Hematopoietic multipotent progenitor cell (in vitro differentiated cells): Measurements from ENCODE around the gene IL15RA. TPM values are rescaled to one million over a fixed set of nuclear protein-coding genes. Genes with fewer than 3 reads are reported as not detected.
"Not testable (repeated sequence)": the region's sequence is repeated elsewhere in the genome, so short reads cannot be mapped to it uniquely, and the experiment has no call there.

ENCODE experiments used
- DNase-seq, 3 donors: peaks; one replicate each; pipeline ENCODE4 v3.0.0-alpha.2; 2011 to 2015; ENCODE audit warnings: low read depth in 2 of 3, low spot score in 2 of 3
- total RNA-seq: library from RNA; depleted of rRNA; stranded (reverse); fragments of >200 nt; gene quantifications from one replicate; pipeline ENCODE4 v1.2.3, GENCODE V29; 2012

Gene IL15RA
- total RNA-seq, 1 donor, result 12.4 TPM

DNA sequence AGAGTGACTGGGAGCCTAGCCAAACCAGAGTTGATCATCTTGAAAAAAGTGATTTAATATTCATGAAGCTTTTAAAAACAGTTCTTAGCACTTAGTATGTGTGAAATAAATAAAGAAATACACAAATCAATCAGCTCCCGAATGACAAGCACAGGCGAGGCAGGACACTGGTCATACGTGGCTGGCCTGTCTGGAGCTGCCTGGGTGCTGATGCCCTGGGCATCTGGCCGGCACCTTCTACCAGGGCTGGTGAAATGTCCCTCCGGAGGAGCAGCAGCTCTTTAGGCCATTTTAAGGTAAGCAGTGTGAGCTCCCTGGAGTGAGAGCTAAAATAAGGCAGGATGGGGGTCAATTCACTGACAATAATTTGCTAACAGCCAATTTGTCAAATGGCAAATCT, 23.7 kb downstream of the IL15RA start:
- DNase-seq, result no peak

DNA sequence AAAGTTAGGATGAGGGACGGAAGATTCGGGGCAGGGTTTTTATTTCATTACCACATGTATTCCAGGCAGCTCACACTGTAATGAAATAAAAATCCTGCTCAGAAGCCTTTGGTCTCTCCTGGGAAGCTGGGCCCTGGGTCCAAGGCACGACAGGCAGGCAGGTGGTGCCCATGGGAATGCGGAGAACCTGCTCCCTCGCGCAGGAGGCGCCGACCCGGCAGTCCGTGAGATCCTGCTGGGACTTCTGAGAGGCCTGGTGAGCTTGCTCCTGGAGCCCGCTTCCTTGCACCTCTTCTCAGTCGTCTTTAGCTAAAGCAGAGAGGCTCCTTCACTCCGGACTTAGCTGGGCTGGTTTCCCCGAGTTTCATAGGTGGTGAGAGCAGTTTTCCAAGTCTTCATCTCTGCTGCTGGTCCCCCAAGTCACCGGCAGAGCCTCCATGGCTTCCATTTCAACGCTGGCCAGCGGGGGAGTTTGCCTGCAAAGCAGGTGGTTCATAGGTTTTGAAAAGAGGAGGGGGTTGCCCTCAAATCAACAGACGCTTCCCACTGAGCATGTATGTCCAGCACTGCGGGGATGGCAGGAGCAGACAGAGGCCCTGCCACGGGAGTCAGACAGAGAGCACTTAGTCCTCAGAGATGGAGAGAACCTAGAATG, 24.5 kb downstream of the IL15RA start:
- DNase-seq, result no peak

DNA sequence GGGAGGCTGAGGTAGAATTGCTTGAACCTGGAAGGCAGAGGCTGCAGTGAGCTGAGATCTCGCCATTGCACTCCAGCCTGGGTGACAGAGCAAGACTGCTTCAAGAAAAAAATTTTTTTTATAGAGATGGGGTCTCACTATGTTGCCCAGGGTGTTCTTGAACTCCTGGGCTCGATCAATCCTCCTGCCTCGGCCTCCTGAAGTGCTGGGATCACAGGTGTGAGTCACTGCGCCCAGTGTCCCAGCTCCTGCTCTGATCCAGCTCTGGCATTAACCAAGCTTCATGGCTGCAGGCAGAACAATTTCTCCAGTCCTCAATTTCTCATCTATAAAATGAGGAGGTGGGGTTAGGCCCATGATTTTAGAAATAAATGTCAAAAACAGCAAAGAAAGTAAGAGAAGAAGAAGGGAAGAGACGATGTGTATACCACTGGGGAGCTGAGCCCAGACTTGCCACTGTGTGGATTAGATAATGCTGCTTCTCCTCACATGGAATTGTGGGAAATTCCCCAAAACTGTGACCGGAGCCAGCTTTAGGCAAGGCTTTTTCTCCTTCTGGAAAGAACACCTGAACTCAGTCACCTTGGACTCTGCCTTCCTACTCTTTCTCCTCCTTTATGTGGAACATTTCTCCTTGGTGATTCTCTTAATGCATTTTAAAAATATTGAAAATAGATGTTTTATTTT, 25.5 kb downstream of the IL15RA start:
- no peak for DNase-seq

DNA sequence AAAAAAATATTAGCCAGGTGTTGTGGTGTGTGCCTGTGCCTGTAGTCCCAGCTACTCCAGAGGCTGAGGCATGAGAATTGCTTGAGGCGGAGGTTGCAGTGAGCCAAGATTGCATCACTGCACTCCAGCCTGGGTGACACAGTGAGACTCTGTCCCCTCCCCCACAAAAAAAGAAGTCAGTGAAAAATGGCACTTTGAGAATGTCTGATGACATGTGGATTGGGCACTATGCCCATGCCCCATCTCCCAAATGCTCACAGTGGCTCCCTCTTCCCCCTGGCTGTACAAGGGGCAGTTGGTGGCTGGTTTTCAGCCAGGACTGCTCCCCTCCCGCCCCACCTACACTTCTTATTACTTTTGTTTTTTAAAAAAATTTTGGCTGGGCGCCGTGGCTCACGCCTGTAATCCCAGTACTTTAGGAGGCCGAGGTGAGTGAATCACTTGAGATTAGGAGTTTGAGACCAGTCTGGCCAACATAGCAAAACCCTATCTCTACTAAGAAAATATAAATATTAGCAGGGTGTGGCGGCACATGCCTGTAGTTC, 26.1 kb downstream of the IL15RA start:
- no peak for DNase-seq

DNA sequence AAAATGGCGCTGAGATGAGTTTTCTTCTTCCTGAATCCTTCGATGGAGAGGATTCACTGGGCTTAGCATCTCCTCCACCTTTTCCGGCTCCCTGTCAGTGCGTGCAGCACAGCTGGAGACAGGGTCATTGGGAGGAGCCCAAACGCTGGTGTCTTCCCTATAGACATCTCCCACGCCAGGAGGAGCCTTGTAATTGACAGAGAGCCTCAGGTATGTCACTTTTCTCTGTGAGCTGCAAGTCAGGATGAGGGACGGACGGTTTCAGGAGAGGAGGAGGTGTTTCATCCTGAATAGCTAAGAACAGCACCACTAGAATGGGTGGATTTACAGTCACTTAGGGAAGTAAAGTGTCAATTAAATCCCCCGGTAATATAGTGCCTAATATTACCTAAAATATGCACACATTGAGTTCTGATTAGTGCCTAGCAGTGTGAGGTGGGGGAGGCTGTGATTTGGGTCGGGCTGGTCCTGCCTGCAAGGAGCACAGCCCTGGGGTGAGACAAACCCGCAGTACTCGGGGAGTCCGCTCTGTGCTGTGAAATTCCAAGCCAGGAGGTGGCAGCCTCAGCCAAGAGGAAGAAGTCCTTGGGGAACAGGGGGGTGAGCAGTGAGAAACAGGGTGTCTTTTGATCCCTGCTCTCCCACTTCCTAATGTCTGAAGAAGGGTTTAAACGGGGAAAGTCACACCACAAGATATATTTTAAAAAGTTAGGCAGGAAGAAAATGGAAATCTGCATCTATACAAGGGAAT, 28.2 kb downstream of the IL15RA start:
- peak in 2 of 3 donors; percentile 23 to 37 for DNase-seq

GRCh38 chr10:5948208-5948585, 29.1 kb downstream of the IL15RA start:
- no peak for DNase-seq

DNA sequence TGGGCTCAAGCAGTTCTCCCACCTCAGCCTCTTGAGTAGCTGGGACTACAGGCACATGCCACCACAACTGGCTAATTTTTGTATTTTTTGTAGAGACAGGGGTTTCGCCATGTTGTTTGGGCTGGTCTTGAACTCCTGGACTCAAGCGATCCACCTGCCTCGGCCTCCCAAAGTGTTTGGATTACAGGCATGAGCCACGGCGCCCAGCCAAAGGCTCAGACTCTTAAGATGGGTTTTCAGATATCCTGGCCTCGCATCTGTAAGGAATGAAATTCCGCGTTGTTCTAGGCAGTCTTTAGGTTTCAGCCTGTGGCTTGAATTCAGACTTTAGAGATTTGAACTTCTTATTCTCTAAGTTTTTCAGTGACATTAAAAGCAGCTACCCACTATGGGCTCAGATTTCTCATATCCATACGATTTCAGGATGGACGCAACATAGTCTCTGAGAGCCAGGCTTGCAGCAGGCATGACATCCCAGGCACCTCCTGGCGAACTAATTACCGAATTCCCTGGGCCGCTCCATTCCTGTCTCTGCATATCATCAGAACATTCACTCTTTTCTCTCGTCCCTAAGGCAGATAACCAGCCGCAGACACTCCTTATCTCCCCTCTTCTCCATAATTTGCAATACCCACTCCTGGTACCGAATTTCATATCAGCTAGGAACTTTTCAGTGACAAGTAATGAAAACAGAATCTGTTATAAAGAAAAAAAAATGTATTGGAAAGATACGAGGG, 29.7 kb downstream of the IL15RA start:
- no peak for DNase-seq

DNA sequence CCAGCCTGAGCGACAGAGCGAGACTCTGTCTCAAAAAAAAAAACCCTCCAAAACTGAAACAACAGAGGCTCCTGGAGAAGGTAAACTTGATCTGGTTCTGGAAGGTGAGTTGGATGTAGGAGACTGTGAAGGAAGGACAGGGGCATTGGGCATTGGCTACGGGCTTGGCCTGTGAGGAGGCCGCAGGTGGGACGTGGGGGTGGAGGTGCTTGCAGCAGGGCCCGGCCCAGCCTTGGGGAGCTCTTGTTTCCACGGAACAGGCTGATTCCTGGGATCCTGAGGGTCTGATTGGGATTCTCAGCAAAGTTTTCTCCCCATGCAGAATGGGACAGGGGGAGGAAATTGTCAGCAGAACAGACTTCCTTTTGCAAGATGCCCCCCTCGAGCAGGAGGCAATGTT, 30.6 kb downstream of the IL15RA start:
- no peak for DNase-seq

- not testable (repeated sequence) for DNase-seq
Measured at GRCh38 chr10:5946419-5946775, 30.9 kb downstream of the IL15RA start.

GRCh38 chr10:5945561-5946418, 31.6 kb downstream of the IL15RA start:
- peak in 2 of 3 donors; percentile 18 to 58 for DNase-seq

DNA sequence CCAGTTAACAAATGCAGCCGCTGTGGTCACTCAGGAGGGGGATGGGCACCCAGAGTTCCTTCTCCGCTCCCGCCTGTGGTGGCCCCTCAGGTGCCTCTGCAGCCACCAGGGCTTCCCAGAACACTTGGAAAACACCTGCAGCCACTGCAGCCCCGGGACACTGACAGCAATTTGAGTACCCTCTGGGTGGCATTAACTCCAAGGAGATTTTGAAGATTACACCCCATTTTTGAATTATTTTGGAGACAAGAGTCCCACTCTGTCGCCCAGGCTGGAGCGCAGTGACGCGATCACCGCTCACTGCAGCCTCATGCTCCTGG, 32.2 kb downstream of the IL15RA start:
- no peak for DNase-seq

GRCh38 chr10:5944389-5945189, 32.8 kb downstream of the IL15RA start:
- no peak for DNase-seq

- DNase-seq, result no peak
Measured at GRCh38 chr10:5943536-5943935, 33.8 kb downstream of the IL15RA start.

DNA sequence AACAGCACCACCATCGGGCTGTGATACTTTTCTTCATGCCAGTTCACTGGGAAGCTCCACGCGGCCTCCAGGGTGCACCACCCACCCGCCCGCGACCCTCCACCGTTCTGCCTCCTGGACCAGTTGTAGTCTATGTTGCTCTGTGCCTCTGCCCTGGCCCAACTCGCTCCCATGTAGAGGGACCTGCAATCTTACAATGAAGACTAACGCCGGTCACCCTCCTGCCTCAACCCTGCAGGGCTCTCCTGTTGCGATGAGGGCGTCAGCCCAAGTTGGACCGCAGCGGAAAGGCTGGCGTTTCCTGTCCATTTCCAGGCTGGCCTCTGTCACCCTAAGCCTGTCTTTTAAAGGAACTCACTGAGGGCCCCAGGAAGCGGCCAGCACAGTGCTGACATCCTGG, 34.9 kb downstream of the IL15RA start:
- peak in 1 of 3 donors; percentile 4 for DNase-seq

DNA sequence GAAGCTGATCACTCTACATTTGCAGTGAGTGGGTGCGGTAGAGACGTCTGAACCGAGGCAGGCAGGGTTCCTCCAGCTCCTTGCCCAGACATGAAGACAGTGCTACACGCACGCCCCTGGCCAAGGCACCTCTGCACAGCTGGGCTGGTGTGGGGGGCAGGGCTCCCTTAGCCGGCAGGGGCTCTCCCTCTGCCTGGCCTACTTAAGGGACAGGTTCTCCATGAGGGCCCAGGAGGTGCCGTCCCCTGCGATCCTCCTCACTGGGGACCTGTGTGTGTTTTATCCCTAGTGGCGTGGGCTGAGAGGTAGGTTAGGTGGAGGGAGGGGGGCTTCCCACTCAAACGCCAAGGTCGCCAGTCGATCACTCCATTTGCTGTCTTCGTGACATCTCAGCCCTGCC, 35.3 kb downstream of the IL15RA start:
- no peak for DNase-seq

GRCh38 chr10:5941579-5941978, 35.8 kb downstream of the IL15RA start:
- DNase-seq, result no peak

GRCh38 chr10:5940807-5941218, 36.5 kb downstream of the IL15RA start:
- no peak for DNase-seq

DNA sequence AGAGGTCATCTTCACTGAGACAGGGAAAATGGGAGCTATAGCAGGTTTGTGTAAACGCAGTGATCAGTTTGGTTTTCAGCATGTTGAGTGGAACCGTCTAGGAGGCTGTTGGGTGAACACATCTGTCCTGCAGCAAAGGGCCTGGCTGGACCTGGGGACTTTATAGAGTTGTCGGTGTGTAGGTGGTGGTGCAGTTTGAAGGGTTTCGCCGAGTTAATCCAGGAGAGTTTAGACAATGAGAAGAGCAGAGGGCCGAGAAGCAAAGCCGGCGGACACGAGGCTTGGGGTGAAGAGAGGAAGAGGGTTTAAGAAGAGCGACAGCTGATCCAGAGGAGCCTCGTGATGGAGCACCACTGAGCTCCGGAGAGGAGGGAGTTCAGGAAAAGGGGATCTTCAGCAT, 39.1 kb downstream of the IL15RA start:
- DNase-seq, result no peak

DNA sequence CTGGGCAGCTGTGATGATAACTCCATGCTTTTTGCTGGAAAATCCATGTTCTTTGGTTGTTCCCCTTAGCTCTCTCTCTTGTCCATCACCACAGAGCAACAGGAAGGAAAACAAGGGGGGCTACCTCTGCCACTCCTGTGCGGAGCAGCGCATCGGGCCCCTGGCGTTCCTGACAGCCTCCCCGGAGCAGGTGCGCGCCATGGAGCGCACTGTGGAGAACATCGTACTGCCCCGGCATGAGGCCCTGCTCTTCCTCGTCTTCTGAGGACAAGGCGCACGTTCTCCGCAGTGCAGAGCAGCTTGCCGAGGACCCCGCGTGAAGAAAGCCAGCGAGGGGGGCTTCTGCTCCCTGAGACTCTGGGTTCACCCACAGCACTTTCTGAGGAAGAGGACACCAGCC, 40.3 kb downstream of the IL15RA start:
- DNase-seq, result no peak
